AG04449 (cell line): ENCODE results near the gene PARVA.

Source experiments
- CTCF ChIA-PET: fragments of 350-600 bp; formaldehyde crosslinking; extraction: SDS; loops from one replicate; lab custom pipeline; 2021; ENCODE audit warnings: antibody characterized with exemption; lab: Yijun Ruan, JAX
- POLR2A ChIA-PET: fragments of 400-600, 350-600 bp; formaldehyde crosslinking; extraction: SDS; loops from one replicate; lab custom pipeline; 2020; ENCODE audit warnings: antibody characterized with exemption, inconsistent platforms; lab: Yijun Ruan, JAX
- DNase-seq: peaks from one replicate; pipeline ENCODE4 v3.0.0-alpha.2; 2010; ENCODE audit warnings: low read depth, low spot score
- H3K4me3 ChIP-seq: 2 replicates; pipeline ENCODE4 v1.5.1; 2011; ENCODE audit warnings: low read depth, mild to moderate bottlenecking, control low read depth, low read length
- CTCF ChIP-seq: IDR thresholded peaks from one replicate; pipeline ENCODE4 v1.5.1; 2011; ENCODE audit warnings: mild to moderate bottlenecking, moderate library complexity, low read length, control low read depth, inconsistent platforms; ENCODE audit not compliant: insufficient read depth; ENCODE audit errors: missing control alignments

PARVA gene

DNA sequence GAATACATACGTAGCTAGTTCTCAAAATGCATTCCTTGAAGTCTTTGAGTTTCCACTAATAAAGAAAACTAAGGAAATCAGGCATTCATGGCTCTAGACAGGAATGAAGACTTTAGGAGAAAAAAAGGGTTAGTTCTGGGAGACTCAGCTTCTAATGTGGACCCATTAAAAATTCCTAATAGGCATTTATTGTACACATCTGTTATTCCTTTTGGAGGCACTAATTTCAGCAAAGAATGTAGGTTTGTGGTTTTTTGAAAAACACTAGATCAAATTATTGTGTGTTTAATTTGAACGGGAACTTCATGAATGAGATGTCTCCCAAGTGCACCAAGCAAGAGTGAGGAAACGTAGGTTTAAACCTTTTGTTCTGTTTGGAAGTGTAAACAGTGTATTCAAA, 42.7 kb downstream of the PARVA start:
- CTCF ChIA-PET: interaction anchor here (1.0 to 1.9 kb wide), 4 partner anchors 8 to 89 kb away, joined by 3 to 9 read pairs (median 4); no protein-coding TSS in a partner anchor
- POLR2A ChIA-PET: no interaction called here
- TF ChIP-seq CTCF: no peak
- no peak for DNase-seq
- H3K4me3 ChIP-seq: no peak overlapping the region

DNA sequence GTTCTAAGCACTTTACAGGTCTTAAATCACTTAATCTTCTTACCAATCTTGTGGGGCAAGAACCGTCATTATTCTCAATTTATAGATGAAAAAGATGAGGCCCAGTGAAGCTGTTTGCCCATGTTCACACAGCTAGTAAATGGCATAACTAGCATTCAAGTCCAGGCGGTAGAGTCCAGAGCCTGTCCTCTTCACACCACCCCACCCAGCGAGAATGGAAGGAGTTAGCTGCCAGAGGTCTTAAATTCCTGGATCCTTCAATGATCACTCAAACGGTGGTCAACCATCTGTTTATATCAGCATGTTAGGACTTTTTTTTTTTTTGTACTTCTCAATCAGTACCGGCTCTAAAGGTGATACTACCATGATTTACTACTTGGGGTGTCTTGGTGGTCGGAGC, 43.3 kb downstream of the PARVA start:
- no peak for TF ChIP-seq CTCF
- CTCF ChIA-PET: interaction anchor here (0.9 to 1.7 kb wide), 4 partner anchors 8 to 90 kb away, joined by 3 to 9 read pairs (median 4); no protein-coding TSS in a partner anchor
- POLR2A ChIA-PET: no interaction called here
- DNase-seq: no peak
- H3K4me3 ChIP-seq: no peak overlapping the region

- no peak overlapping the region for H3K4me3 ChIP-seq
- TF ChIP-seq CTCF: no peak
- POLR2A ChIA-PET: no interaction called here
- no peak for DNase-seq
- CTCF ChIA-PET: interaction anchor here (0.9 kb wide), 1 partner anchor 12 kb away, joined by 3 read pairs; no protein-coding TSS in a partner anchor
Measured at GRCh38 chr11:12421386-12421785, 44.0 kb downstream of the PARVA start.

- H3K4me3 ChIP-seq: no peak overlapping the region
- CTCF ChIA-PET: no interaction called here
- POLR2A ChIA-PET: no interaction called here
Measured at GRCh38 chr11:12426176-12426575, 48.8 kb downstream of the PARVA start.

DNA sequence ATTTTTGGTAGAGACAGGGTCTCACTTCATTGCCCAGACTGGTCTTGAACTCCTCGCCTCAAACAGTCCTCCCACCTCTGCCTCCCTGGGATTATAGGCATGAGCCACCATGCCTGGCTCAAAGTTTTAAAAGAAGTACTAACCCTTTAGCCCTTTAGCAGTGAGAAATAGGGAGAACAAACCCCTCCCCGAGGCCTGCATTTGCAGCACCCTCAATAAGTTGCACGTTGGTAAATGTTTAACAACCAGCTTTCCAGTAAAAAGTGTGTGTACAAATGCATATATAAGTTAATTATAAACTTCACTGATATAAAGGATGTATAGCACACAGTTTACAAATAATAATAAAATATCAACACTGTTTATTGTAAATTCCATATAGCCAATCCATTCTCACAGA, 51.8 kb downstream of the PARVA start:
- no peak overlapping the region for H3K4me3 ChIP-seq
- POLR2A ChIA-PET: no interaction called here
- TF ChIP-seq CTCF: no peak
- no peak for DNase-seq
- CTCF ChIA-PET: interaction anchor here (1.7 to 1.8 kb wide), 2 partner anchors 10 to 141 kb away, joined by 4 to 6 read pairs; no protein-coding TSS in a partner anchor

More at GRCh38 chr11:12426176-12426575, 48.8 kb downstream of the PARVA start:
- no peak for TF ChIP-seq CTCF
- no peak for DNase-seq

GRCh38 chr11:12430351-12430750, 53.0 kb downstream of the PARVA start:
- CTCF ChIA-PET: interaction anchor here (1.3 kb wide), 2 partner anchors 18 to 99 kb away, joined by 5 read pairs; no protein-coding TSS in a partner anchor

More at GRCh38 chr11:12430351-12430750, 53.0 kb downstream of the PARVA start:
- POLR2A ChIA-PET: no interaction called here
- DNase-seq: no peak
- TF ChIP-seq CTCF: no peak
- no peak overlapping the region for H3K4me3 ChIP-seq
